Measurements from ENCODE around the gene MTA1. TPM values are rescaled to one million over a fixed set of nuclear protein-coding genes. Genes with fewer than 3 reads are reported as not detected.

MTA1 gene
- total and polyA plus RNA-seq, 4 donors, result 3.7 to 28.1 (median 21.0) TPM

GRCh38 chr14:105480199-105480746 is 60.6 kb downstream of the MTA1 start:
- DNase-seq (ENCODE audit: low spot score), result no peak
- WGBS, result 63% methylated on average over 15 of the region's 15 CpGs

DNA sequence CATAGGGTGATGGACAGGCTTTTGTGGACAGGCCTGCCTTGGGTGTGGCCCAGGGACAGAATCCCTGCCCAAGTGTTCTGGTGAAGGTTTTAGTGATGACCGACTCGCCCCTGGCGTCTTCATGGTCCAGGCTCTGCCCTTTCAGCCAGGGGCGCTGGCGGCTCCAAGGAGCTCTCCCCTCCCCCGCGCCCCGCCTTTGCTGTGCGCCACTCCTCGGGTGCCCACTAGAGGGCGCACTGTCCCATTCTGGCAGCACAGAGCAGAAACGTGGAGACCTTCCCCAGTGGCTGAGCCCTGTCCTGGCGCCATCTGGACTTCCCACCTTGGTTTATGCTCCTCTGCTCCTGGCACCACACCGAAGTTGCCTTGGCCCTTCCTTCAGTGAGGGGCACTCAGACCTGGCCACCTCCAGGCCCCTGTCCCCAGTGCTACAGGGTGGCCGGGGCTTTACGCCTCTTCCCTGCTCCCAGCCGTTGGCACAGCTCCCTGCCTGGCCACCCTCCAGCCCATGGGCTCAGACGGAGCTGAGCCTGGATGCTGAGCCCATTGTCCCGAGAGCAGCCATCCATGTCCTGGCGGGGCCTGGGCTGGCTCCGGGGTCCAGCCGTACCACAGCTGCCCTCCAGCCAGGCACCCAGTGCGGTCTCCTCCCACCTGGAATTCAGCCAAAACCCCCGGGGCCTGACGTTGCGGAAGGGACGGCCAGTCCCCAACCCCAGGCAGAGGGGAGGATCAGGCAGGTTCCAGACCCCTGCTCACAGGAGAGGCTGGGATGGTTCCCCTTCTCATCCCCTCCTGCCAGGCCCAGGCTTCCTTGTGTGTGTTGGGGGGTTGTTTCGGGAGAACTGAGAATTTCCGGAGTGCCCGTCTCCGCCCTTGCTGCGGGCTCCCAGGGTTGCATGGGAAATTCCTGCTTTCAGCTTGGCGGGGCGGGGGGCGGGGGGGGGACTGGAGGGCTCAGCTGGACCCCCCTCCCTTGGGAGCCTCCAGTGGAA is 61.5 kb downstream of the MTA1 start:
- peak; percentile 76 to 84 for TF ChIP-seq RAD21 (IDR thresholded peaks at IDR 0.05)
- no peak for TF ChIP-seq FOXA2 (IDR thresholded peaks at IDR 0.05)
- TF ChIP-seq CTCF (IDR thresholded peaks at IDR 0.05; ENCODE audit: low read depth, low read length, missing input control), result peak; percentile 99
- peak; percentile 23 for TF ChIP-seq YY1 (IDR thresholded peaks at IDR 0.05)
- peak; percentile 9 to 24 for TF ChIP-seq RXRA (IDR thresholded peaks at IDR 0.05)
- TF ChIP-seq GABPA (IDR thresholded peaks at IDR 0.05 in 1 of 2, conservative IDR thresholded peaks at IDR 0.05 in 1 of 2), result no peak
- no peak for TF ChIP-seq EGR1 (IDR thresholded peaks at IDR 0.05; ENCODE audit: low read depth in 2 of 2)
- no peak for TF ChIP-seq JUND (IDR thresholded peaks at IDR 0.05)
- no peak for TF ChIP-seq ZBTB33 (IDR thresholded peaks at IDR 0.05)
- TF ChIP-seq FOXA1 (IDR thresholded peaks at IDR 0.05), result no peak
- no peak for TF ChIP-seq ATF3 (IDR thresholded peaks at IDR 0.05)
- no peak for TF ChIP-seq HNF4A (conservative IDR thresholded peaks at IDR 0.05)
- TF ChIP-seq HNF4G (IDR thresholded peaks at IDR 0.05), result no peak
- peak; percentile 4 for TF ChIP-seq SP1 (IDR thresholded peaks at IDR 0.05)
- Histone ChIP-seq H3K4me3 (ENCODE audit: low read depth in 1 of 3, low read length in 3 of 3) (peak overlapping the region in 1 of 3 donors; percentile 14), H3K36me3 (ENCODE audit: control insufficient read depth in 4 of 4, insufficient read depth in 3 of 4, low read depth in 1 of 4, low read length in 3 of 4) (peaks cover 0 to 1% (median 0%) of the 10 kb centered on the region in 4 donors), H3K9ac (ENCODE audit: low read depth in 1 of 2, low read length in 2 of 2) (peak overlapping the region in 1 of 2 donors; percentile 71), H3K9me3 (ENCODE audit: control insufficient read depth in 4 of 4, low read length in 3 of 4) (no peaks in the 10 kb centered on the region), H3K4me1 (ENCODE audit: control insufficient read depth in 4 of 4, insufficient read depth in 4 of 4, low read length in 3 of 4) (peaks cover 19 to 41% (median 26%) of the 10 kb centered on the region in 4 donors), H3K27me3 (ENCODE audit: control insufficient read depth in 4 of 4, insufficient read depth in 4 of 4, low read length in 3 of 4) (no peaks in the 10 kb centered on the region), H3K27ac (ENCODE audit: low read depth in 1 of 2, low read length in 2 of 2) (peak overlapping the region; percentile 85 to 88)
- DNase-seq (ENCODE audit: low spot score), result peak; percentile 90
- WGBS, result 1% methylated on average over 35 of the region's 35 CpGs

More at GRCh38 chr14:105480199-105480746, 60.6 kb downstream of the MTA1 start:
- Histone ChIP-seq H3K27me3 (ENCODE audit: control insufficient read depth in 4 of 4, insufficient read depth in 4 of 4, low read length in 3 of 4) (no peaks in the 10 kb centered on the region), H3K4me3 (ENCODE audit: low read depth in 1 of 3, low read length in 3 of 3) (no peak overlapping the region), H3K27ac (ENCODE audit: low read depth in 1 of 2, low read length in 2 of 2) (peak overlapping the region; percentile 85 to 88), H3K9me3 (ENCODE audit: control insufficient read depth in 4 of 4, low read length in 3 of 4) (no peaks in the 10 kb centered on the region), H3K4me1 (ENCODE audit: control insufficient read depth in 4 of 4, insufficient read depth in 4 of 4, low read length in 3 of 4) (peaks cover 25 to 49% (median 32%) of the 10 kb centered on the region in 4 donors), H3K9ac (ENCODE audit: low read depth in 1 of 2, low read length in 2 of 2) (no peak overlapping the region), H3K36me3 (ENCODE audit: control insufficient read depth in 4 of 4, insufficient read depth in 3 of 4, low read depth in 1 of 4, low read length in 3 of 4) (peaks cover 0 to 1% (median 0%) of the 10 kb centered on the region in 4 donors)
- no peak for TF ChIP-seq EGR1 (IDR thresholded peaks at IDR 0.05; ENCODE audit: low read depth in 2 of 2)
- TF ChIP-seq JUND (IDR thresholded peaks at IDR 0.05), result no peak
